GM12874 (cell line): Measurements from ENCODE around the gene LDB3.

ENCODE experiments used
- CTCF ChIP-seq: IDR thresholded peaks from 2 replicates; pipeline ENCODE4 v1.5.1; 2011; ENCODE audit warnings: low read depth, mild to moderate bottlenecking, control low read depth, low read length, moderate library complexity; ENCODE audit not compliant: insufficient read depth

The LDB3 gene

GRCh38 chr10:86765548-86765947 is 97.2 kb downstream of the LDB3 start:
- TF ChIP-seq CTCF, result no peak

GRCh38 chr10:86768412-86769062 is 100.2 kb downstream of the LDB3 start:
- no peak for TF ChIP-seq CTCF

GRCh38 chr10:86769991-86770390 is 101.7 kb downstream of the LDB3 start:
- no peak for TF ChIP-seq CTCF

GRCh38 chr10:86770412-86770960 is 102.2 kb downstream of the LDB3 start:
- no peak for TF ChIP-seq CTCF

GRCh38 chr10:86773498-86773897 is 105.2 kb downstream of the LDB3 start:
- TF ChIP-seq CTCF, result no peak

GRCh38 chr10:86775056-86775869 is 107.0 kb downstream of the LDB3 start:
- no peak for TF ChIP-seq CTCF

GRCh38 chr10:86775870-86776180 is 107.5 kb downstream of the LDB3 start:
- TF ChIP-seq CTCF, result no peak
